ENCODE measurements around the gene CYFIP2. TPM values are rescaled to one million over a fixed set of nuclear protein-coding genes. Genes with fewer than 3 reads are reported as not detected.

CYFIP2 gene
- total and polyA plus RNA-seq, 2 donors (not counting 1 experiment from before 2014, with no cell fraction given) = 5.0 to 27.6 TPM

GRCh38 chr5:157271740-157272271 is 5.9 kb downstream of the CYFIP2 start:
- Histone ChIP-seq H3K79me2 (ENCODE audit: control insufficient read depth, insufficient read depth, low read length) (no peaks in the 10 kb centered on the region), H4K20me1 (ENCODE audit: control insufficient read depth, extremely low read depth, insufficient read depth, low read length) (no peaks in the 10 kb centered on the region), H3K27me3 (ENCODE audit: control insufficient read depth, insufficient read depth, low read length) (peaks cover 6% of the 10 kb centered on the region), H3K4me3 (replicated peaks in 1 of 4; ENCODE audit: control extremely low read depth in 1 of 4, insufficient read depth in 1 of 4, low read depth in 3 of 4, low read length in 4 of 4) (no peak overlapping the region), H3K4me1 (ENCODE audit: control insufficient read depth, extremely low read depth, insufficient read depth, low read length) (no peaks in the 10 kb centered on the region), H3K9ac (ENCODE audit: insufficient read depth, low read length) (no peak overlapping the region), H3K36me3 (ENCODE audit: control insufficient read depth, insufficient read depth, low read length) (no peaks in the 10 kb centered on the region), H3K9me3 (ENCODE audit: control insufficient read depth, insufficient read depth, low read depth, low read length) (no peaks in the 10 kb centered on the region), H2AFZ (ENCODE audit: low read length) (no peak overlapping the region), H3K27ac (ENCODE audit: insufficient read depth, low read length) (no peak overlapping the region), H3K4me2 (ENCODE audit: extremely low read depth, insufficient read depth, low read length) (no peak overlapping the region)
- DNase-seq (ENCODE audit: low read depth in 2 of 2) = no peak
- TF ChIP-seq EZH2 (IDR thresholded peaks at IDR 0.05; ENCODE audit: low read length, missing control alignments) (no peak), CTCF (conservative IDR thresholded peaks at IDR 0.05 in 1 of 2, IDR thresholded peaks at IDR 0.05 in 1 of 2; ENCODE audit: low read depth in 1 of 2, low read length in 2 of 2) (no peak)

- Histone ChIP-seq H3K4me1 (ENCODE audit: control insufficient read depth, extremely low read depth, insufficient read depth, low read length) (no peaks in the 10 kb centered on the region), H3K9ac (ENCODE audit: insufficient read depth, low read length) (no peak overlapping the region), H3K27ac (ENCODE audit: insufficient read depth, low read length) (no peak overlapping the region), H3K36me3 (ENCODE audit: control insufficient read depth, insufficient read depth, low read length) (no peaks in the 10 kb centered on the region), H3K9me3 (ENCODE audit: control insufficient read depth, insufficient read depth, low read depth, low read length) (no peaks in the 10 kb centered on the region), H3K4me2 (ENCODE audit: extremely low read depth, insufficient read depth, low read length) (no peak overlapping the region), H3K4me3 (replicated peaks in 1 of 4; ENCODE audit: control extremely low read depth in 1 of 4, insufficient read depth in 1 of 4, low read depth in 3 of 4, low read length in 4 of 4) (no peak overlapping the region), H2AFZ (ENCODE audit: low read length) (no peak overlapping the region), H3K27me3 (ENCODE audit: control insufficient read depth, insufficient read depth, low read length) (no peaks in the 10 kb centered on the region), H3K79me2 (ENCODE audit: control insufficient read depth, insufficient read depth, low read length) (no peaks in the 10 kb centered on the region), H4K20me1 (ENCODE audit: control insufficient read depth, extremely low read depth, insufficient read depth, low read length) (no peaks in the 10 kb centered on the region)
- TF ChIP-seq EZH2 (IDR thresholded peaks at IDR 0.05; ENCODE audit: low read length, missing control alignments) (no peak), CTCF (conservative IDR thresholded peaks at IDR 0.05 in 1 of 2, IDR thresholded peaks at IDR 0.05 in 1 of 2; ENCODE audit: low read depth in 1 of 2, low read length in 2 of 2) (no peak)
- DNase-seq (ENCODE audit: low read depth in 2 of 2) = no peak
These were observed 7.2 kb downstream of the CYFIP2 start for GRCh38 chr5:157273131-157273556.

- Histone ChIP-seq H3K4me2 (ENCODE audit: extremely low read depth, insufficient read depth, low read length) (no peak overlapping the region), H3K9me3 (ENCODE audit: control insufficient read depth, insufficient read depth, low read depth, low read length) (no peaks in the 10 kb centered on the region), H3K79me2 (ENCODE audit: control insufficient read depth, insufficient read depth, low read length) (no peaks in the 10 kb centered on the region), H3K27ac (ENCODE audit: insufficient read depth, low read length) (no peak overlapping the region), H3K4me3 (replicated peaks in 1 of 4; ENCODE audit: control extremely low read depth in 1 of 4, insufficient read depth in 1 of 4, low read depth in 3 of 4, low read length in 4 of 4) (no peak overlapping the region), H3K9ac (ENCODE audit: insufficient read depth, low read length) (no peak overlapping the region), H3K36me3 (ENCODE audit: control insufficient read depth, insufficient read depth, low read length) (no peaks in the 10 kb centered on the region), H3K27me3 (ENCODE audit: control insufficient read depth, insufficient read depth, low read length) (no peaks in the 10 kb centered on the region), H4K20me1 (ENCODE audit: control insufficient read depth, extremely low read depth, insufficient read depth, low read length) (no peaks in the 10 kb centered on the region), H2AFZ (ENCODE audit: low read length) (no peak overlapping the region), H3K4me1 (ENCODE audit: control insufficient read depth, extremely low read depth, insufficient read depth, low read length) (no peaks in the 10 kb centered on the region)
- no peak for DNase-seq (ENCODE audit: low read depth in 2 of 2)
- no peak for TF ChIP-seq EZH2 (IDR thresholded peaks at IDR 0.05; ENCODE audit: low read length, missing control alignments)
- TF ChIP-seq CTCF (conservative IDR thresholded peaks at IDR 0.05 in 1 of 2, IDR thresholded peaks at IDR 0.05 in 1 of 2; ENCODE audit: low read depth in 1 of 2, low read length in 2 of 2) = no peak
These were observed 9.5 kb downstream of the CYFIP2 start for GRCh38 chr5:157275403-157275802.

Measured in fibroblast of lung (primary cell).